H9 (cell line): Measurements from ENCODE around the gene ENTREP3. TPM values are rescaled to one million over a fixed set of nuclear protein-coding genes. Genes with fewer than 3 reads are reported as not detected.
"Not testable (repeated sequence)": the region's sequence is repeated elsewhere in the genome, so short reads cannot be mapped to it uniquely, and the experiment has no call there.

Experiments used
- DNase-seq: peaks from one replicate; pipeline ENCODE4 v3.0.0-alpha.2; 2017
- H2AFZ ChIP-seq: one replicate; pipeline ENCODE4 v1.6.1; 2013; ENCODE audit warnings: mild to moderate bottlenecking, low read length, control low read depth, moderate library complexity
- H2AK5ac ChIP-seq: 2 replicates; pipeline ENCODE4 v1.6.1; 2013; ENCODE audit warnings: low read length, control low read depth, mixed read lengths; ENCODE audit not compliant: insufficient read length
- H2BK120ac ChIP-seq: one replicate; pipeline ENCODE4 v1.6.1; 2013; ENCODE audit warnings: low read depth, mild to moderate bottlenecking, low read length, control low read depth, inconsistent platforms; ENCODE audit not compliant: poor library complexity, severe bottlenecking
- H2BK12ac ChIP-seq: 2 replicates; pipeline ENCODE4 v1.6.1; 2013; ENCODE audit warnings: low read length, control low read depth, mixed read lengths, low read depth; ENCODE audit not compliant: insufficient read length
- H2BK15ac ChIP-seq: 2 replicates; pipeline ENCODE4 v1.6.1; 2013; ENCODE audit warnings: low read depth, low read length, control low read depth
- H2BK20ac ChIP-seq: one replicate; pipeline ENCODE4 v1.6.1; 2013; ENCODE audit warnings: low read depth, mild to moderate bottlenecking, low read length, control low read depth, inconsistent platforms; ENCODE audit not compliant: poor library complexity, severe bottlenecking
- H2BK5ac ChIP-seq: 2 replicates; pipeline ENCODE4 v1.6.1; 2013; ENCODE audit warnings: low read length, control low read depth, mixed read lengths; ENCODE audit not compliant: insufficient read length
- H3K14ac ChIP-seq: 2 replicates; pipeline ENCODE4 v1.6.1; 2013; ENCODE audit warnings: low read length, control low read depth; ENCODE audit not compliant: insufficient read depth
- H3K18ac ChIP-seq: 2 replicates; pipeline ENCODE4 v1.6.1; 2013; ENCODE audit warnings: low read depth, mild to moderate bottlenecking, mixed read lengths, low read length, control low read depth; ENCODE audit not compliant: insufficient read length
- H3K23ac ChIP-seq: 2 replicates; pipeline ENCODE4 v1.6.1; 2013; ENCODE audit warnings: low read length, control low read depth, mixed read lengths, low read depth; ENCODE audit not compliant: insufficient read length
- H3K23me2 ChIP-seq: 2 replicates; pipeline ENCODE4 v1.6.1; 2013; ENCODE audit warnings: low read depth, mild to moderate bottlenecking, mixed read lengths, low read length, control low read depth; ENCODE audit not compliant: insufficient read length, poor library complexity, severe bottlenecking
- H3K27ac ChIP-seq: 2 replicates; pipeline ENCODE4 v1.5.1; 2013; ENCODE audit warnings: low read length, control low read depth, mixed read lengths, low read depth; ENCODE audit not compliant: insufficient read length
- H3K27me3 ChIP-seq: 2 replicates; pipeline ENCODE4 v1.6.1; 2013; ENCODE audit warnings: low read length, control low read depth, inconsistent platforms; ENCODE audit not compliant: insufficient read depth
- H3K4ac ChIP-seq: 2 replicates; pipeline ENCODE4 v1.6.1; 2013; ENCODE audit warnings: low read depth, mild to moderate bottlenecking, control low read depth, inconsistent platforms, low read length, moderate library complexity
- H3K4me1 ChIP-seq: 2 replicates; pipeline ENCODE4 v1.6.1; 2013; ENCODE audit warnings: low read length, control low read depth, inconsistent platforms; ENCODE audit not compliant: insufficient read depth
- H3K4me2 ChIP-seq: 2 replicates; pipeline ENCODE4 v1.6.1; 2013; ENCODE audit warnings: low read length, control low read depth, mixed read lengths; ENCODE audit not compliant: insufficient read length, insufficient read depth
- H3K56ac ChIP-seq: 2 replicates; pipeline ENCODE4 v1.6.1; 2013; ENCODE audit warnings: low read depth, mild to moderate bottlenecking, mixed read lengths, low read length, control low read depth; ENCODE audit not compliant: insufficient read length
- H3K79me1 ChIP-seq: 2 replicates; pipeline ENCODE4 v1.6.1; 2013; ENCODE audit warnings: low read depth, mild to moderate bottlenecking, moderate library complexity, low read length, control low read depth, inconsistent platforms; ENCODE audit not compliant: insufficient read depth, poor library complexity, severe bottlenecking
- H3K79me2 ChIP-seq: 2 replicates; pipeline ENCODE4 v1.6.1; 2013; ENCODE audit warnings: low read length, control low read depth, inconsistent platforms; ENCODE audit not compliant: insufficient read depth
- H3K9ac ChIP-seq: 2 replicates; pipeline ENCODE4 v1.6.1; 2013; ENCODE audit warnings: low read length, control low read depth, mixed read lengths; ENCODE audit not compliant: insufficient read length; ENCODE audit errors: extremely low read depth
- H3K9me3 ChIP-seq: one replicate; pipeline ENCODE4 v1.6.1; 2013; ENCODE audit warnings: low read depth, low read length, inconsistent platforms; ENCODE audit not compliant: control insufficient read depth
- H3T11ph ChIP-seq: one replicate; pipeline ENCODE4 v1.6.1; 2013; ENCODE audit warnings: mild to moderate bottlenecking, low read length, control low read depth, inconsistent platforms
- H4K20me1 ChIP-seq: one replicate; pipeline ENCODE4 v1.6.1; 2013; ENCODE audit not compliant: control insufficient read depth, insufficient read length, insufficient read depth
- H4K5ac ChIP-seq: 2 replicates; pipeline ENCODE4 v1.6.1; 2013; ENCODE audit warnings: low read depth, mild to moderate bottlenecking, mixed read lengths, low read length, control low read depth; ENCODE audit not compliant: insufficient read length
- H4K8ac ChIP-seq: replicated peaks from 2 replicates; pipeline ENCODE4 v1.6.1; 2013; ENCODE audit warnings: low read length, control low read depth, mixed read lengths, low read depth; ENCODE audit not compliant: insufficient read length
- H4K91ac ChIP-seq: 2 replicates; pipeline ENCODE4 v1.6.1; 2013; ENCODE audit warnings: low read depth, mild to moderate bottlenecking, moderate library complexity, mixed read lengths, low read length, control low read depth; ENCODE audit not compliant: insufficient read length
- H3K27ac Mint-ChIP-seq, 3 experiments: 2 replicates in 2 of 3; 3 replicates in 1 of 3; pipeline ENCODE4 v1.8.0; 2020 to 2021; ENCODE audit warnings: mixed read lengths in 3 of 3, mild to moderate bottlenecking in 1 of 3, moderate library complexity in 1 of 3
- H3K27me3 Mint-ChIP-seq: 2 replicates; pipeline ENCODE4 v1.8.0; 2021; ENCODE audit warnings: low read depth, mild to moderate bottlenecking, moderate library complexity, mixed read lengths
- H3K36me3 Mint-ChIP-seq, 3 experiments: 2 replicates in 2 of 3; 3 replicates in 1 of 3; pipeline ENCODE4 v1.8.0; 2020 to 2021; ENCODE audit warnings: low read depth in 3 of 3, mixed read lengths in 3 of 3; ENCODE audit not compliant: insufficient read depth in 1 of 3
- H3K4me1 Mint-ChIP-seq, 2 experiments: 2 replicates each; pipeline ENCODE4 v1.8.0; 2020; ENCODE audit warnings: mixed read lengths in 2 of 2
- H3K4me3 Mint-ChIP-seq, 2 experiments: 2 replicates in 1 of 2; 3 replicates in 1 of 2; pipeline ENCODE4 v1.8.0; 2020 to 2021; ENCODE audit warnings: mild to moderate bottlenecking in 2 of 2, mixed read lengths in 2 of 2, moderate library complexity in 1 of 2
- H3K9me3 Mint-ChIP-seq, 2 experiments: 2 replicates in 1 of 2; 3 replicates in 1 of 2; pipeline ENCODE4 v1.8.0; 2020; ENCODE audit warnings: mild to moderate bottlenecking in 2 of 2, mixed read lengths in 2 of 2, moderate library complexity in 1 of 2
- WGBS: extraction: QIAGEN DNeasy Blood & Tissue Kit; methylation state at CpG from one replicate; pipeline ENCODE4 v1.1.7; 2013; ENCODE audit warnings: missing lambda C conversion rate, low lambda C conversion rate, mixed read lengths; ENCODE audit not compliant: insufficient read length; ENCODE audit errors: extremely low coverage; 5-methylcytosine and 5-hydroxymethylcytosine counted together
- total RNA-seq: library from RNA; stranded (reverse); gene quantifications from 2 replicates; pipeline ENCODE4 v1.2.1, GENCODE V29; 2021
- TF ChIP-seq, protein P1 (sequence below): fragments of 200-600 bp; sonication (generic); conservative IDR thresholded peaks from 3 replicates; pipeline ENCODE4 v1.8.0; 2021; ENCODE audit warnings: antibody characterized with exemption, mild to moderate bottlenecking

The ENTREP3 gene
- total RNA-seq, 1 experiment from 2014 or later = 41.0 TPM

DNA sequence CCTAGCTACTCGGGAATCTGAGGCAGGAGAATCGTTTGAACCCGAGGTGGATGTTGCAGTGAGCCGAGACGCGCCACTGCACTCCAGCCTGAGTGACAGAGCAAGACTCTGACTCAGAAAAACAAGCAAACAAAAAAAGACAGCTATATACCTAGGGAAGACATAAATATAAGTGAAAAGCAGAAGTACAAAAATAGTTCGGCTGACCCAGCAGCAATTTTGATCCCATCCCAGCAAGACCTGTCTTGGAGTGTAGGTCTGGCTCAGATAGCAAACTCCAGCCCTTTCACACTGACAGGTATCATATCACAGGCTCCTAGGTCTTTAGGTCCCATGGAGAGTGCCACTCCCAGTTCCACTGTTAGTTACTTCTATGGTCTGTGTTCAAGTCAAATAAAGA is 32.2 kb downstream of the ENTREP3 start:
- no peak overlapping the region for H3K4me2 ChIP-seq
- H2AFZ ChIP-seq = no peak overlapping the region
- H3K36me3 Mint-ChIP-seq = peaks cover 0 to 10% (median 8%) of the 10 kb centered on the region in 3 experiments; a peak in 4 of 7 replicates
- H3K9me3 Mint-ChIP-seq = no peaks in the 10 kb centered on the region; a peak in 1 of 5 replicates
- peaks cover 3% of the 10 kb centered on the region; the same call in 1 of the 2 replicates for H3K27me3 Mint-ChIP-seq
- TF ChIP-seq, protein P1, sequence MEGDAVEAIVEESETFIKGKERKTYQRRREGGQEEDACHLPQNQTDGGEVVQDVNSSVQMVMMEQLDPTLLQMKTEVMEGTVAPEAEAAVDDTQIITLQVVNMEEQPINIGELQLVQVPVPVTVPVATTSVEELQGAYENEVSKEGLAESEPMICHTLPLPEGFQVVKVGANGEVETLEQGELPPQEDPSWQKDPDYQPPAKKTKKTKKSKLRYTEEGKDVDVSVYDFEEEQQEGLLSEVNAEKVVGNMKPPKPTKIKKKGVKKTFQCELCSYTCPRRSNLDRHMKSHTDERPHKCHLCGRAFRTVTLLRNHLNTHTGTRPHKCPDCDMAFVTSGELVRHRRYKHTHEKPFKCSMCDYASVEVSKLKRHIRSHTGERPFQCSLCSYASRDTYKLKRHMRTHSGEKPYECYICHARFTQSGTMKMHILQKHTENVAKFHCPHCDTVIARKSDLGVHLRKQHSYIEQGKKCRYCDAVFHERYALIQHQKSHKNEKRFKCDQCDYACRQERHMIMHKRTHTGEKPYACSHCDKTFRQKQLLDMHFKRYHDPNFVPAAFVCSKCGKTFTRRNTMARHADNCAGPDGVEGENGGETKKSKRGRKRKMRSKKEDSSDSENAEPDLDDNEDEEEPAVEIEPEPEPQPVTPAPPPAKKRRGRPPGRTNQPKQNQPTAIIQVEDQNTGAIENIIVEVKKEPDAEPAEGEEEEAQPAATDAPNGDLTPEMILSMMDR = no peak
- no peak overlapping the region for H3K4ac ChIP-seq
- H3K79me2 ChIP-seq = no peaks in the 10 kb centered on the region
- no peak overlapping the region for H3T11ph ChIP-seq
- no peak overlapping the region for H3K18ac ChIP-seq
- H4K8ac ChIP-seq = no peak overlapping the region
- no peaks in the 10 kb centered on the region for H3K27me3 ChIP-seq
- no peak overlapping the region for H4K91ac ChIP-seq
- H4K20me1 ChIP-seq = no peaks in the 10 kb centered on the region
- no peaks in the 10 kb centered on the region for H3K9me3 ChIP-seq
- H3K79me1 ChIP-seq = no peaks in the 10 kb centered on the region
- H3K4me1 ChIP-seq = no peaks in the 10 kb centered on the region; the same call in 1 of the 2 replicates
- H2BK12ac ChIP-seq = no peak overlapping the region
- WGBS = no CpG with 5 or more reads among the region's 7 CpGs
- H3K23ac ChIP-seq = no peak overlapping the region
- DNase-seq = no peak
- H2BK120ac ChIP-seq = no peak overlapping the region
- H2BK5ac ChIP-seq = no peak overlapping the region
- H3K4me1 Mint-ChIP-seq = peaks cover 24 to 32% of the 10 kb centered on the region in 2 experiments
- no peak overlapping the region for H3K27ac ChIP-seq
- H2BK20ac ChIP-seq = no peak overlapping the region
- H3K27ac Mint-ChIP-seq = no peak overlapping the region; a peak in 1 of 7 replicates
- no peak overlapping the region for H2BK15ac ChIP-seq
- H4K5ac ChIP-seq = no peak overlapping the region
- no peak overlapping the region for H3K9ac ChIP-seq
- H3K23me2 ChIP-seq = peaks cover 4% of the 10 kb centered on the region
- no peak overlapping the region for H3K4me3 Mint-ChIP-seq
- H3K14ac ChIP-seq = no peak overlapping the region
- no peak overlapping the region for H3K56ac ChIP-seq
- no peak overlapping the region for H2AK5ac ChIP-seq

DNA sequence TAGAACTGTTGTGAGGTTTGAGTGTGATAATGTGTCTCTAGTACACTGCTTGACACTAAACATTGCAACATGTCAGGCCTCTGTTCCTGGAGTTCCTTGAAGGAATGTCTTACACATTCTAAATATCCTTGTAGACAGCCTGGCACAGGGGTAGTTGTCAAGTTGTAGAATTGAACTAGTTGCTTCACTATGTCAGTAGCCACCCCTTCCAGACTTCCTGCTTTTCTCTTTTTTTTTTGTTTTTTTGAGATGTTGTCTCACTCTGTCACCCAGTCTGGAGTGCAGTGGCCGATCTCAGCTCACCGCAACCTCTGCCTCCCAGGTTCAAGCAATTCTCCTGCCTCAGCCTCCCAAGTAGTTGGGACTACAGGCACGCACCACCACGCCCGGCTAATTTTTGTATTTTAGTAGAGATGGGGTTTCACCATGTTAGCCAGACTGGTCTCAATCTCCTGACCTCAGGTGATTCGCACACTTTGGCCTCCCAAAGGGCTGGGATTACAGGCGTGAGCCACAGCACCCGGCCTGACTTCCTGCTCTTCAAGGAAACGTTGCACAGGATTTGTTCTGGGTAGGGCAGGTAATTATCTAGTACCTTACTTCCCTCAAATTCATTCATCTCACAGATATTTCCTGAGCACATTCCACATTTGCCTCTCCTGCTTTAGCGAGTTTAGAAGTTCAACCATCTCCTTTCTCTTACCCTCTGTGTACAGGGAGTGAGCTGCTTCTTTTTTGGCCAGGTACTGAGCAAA is 34.9 kb downstream of the ENTREP3 start:
- not testable (repeated sequence) for H3K56ac ChIP-seq, H3K9ac ChIP-seq, H2AFZ ChIP-seq, H3K79me2 ChIP-seq, H3K27ac Mint-ChIP-seq, H2BK5ac ChIP-seq, H3K27ac ChIP-seq, H3K27me3 Mint-ChIP-seq, H3K9me3 Mint-ChIP-seq, H3K14ac ChIP-seq, H3K4ac ChIP-seq, H3T11ph ChIP-seq, H3K18ac ChIP-seq, H3K27me3 ChIP-seq, H3K9me3 ChIP-seq, H2BK120ac ChIP-seq, H3K23me2 ChIP-seq, H4K8ac ChIP-seq, H3K23ac ChIP-seq, DNase-seq, H3K79me1 ChIP-seq, H4K5ac ChIP-seq, H4K20me1 ChIP-seq, H4K91ac ChIP-seq, H3K4me1 ChIP-seq, H2AK5ac ChIP-seq, H2BK20ac ChIP-seq, H3K4me3 Mint-ChIP-seq, H2BK15ac ChIP-seq, H2BK12ac ChIP-seq, H3K4me2 ChIP-seq
- Mint-ChIP-seq H3K36me3 (peaks cover 1 to 15% (median 10%) of the 10 kb centered on the region in 3 experiments; a peak in 5 of 7 replicates), H3K4me1 (peaks cover 11 to 16% of the 10 kb centered on the region in 2 experiments)
- no CpG with 5 or more reads among the region's 10 CpGs for WGBS
